GM18526 (cell line): ENCODE results near the gene ZBTB3.
A peak's percentile ranks its signal among the peaks of the same experiment; 100 is the strongest.

ENCODE experiments used
- POLR2A ChIP-seq: IDR thresholded peaks from 3 replicates; pipeline ENCODE4 v1.6.1; 2011; ENCODE audit not compliant: insufficient read length; ENCODE audit errors: extremely low read depth

Gene ZBTB3

GRCh38 chr11:62727165-62727871, 26.6 kb downstream of the ZBTB3 start, which contains the start of gene HNRNPUL2:
HNRNPUL2 (minus strand) TSS chr11:62727457; CDS start chr11:62727156, 301 bp downstream.
- peak; percentile 95 for TF ChIP-seq POLR2A

- TF ChIP-seq POLR2A, result no peak
Measured at GRCh38 chr11:62726915-62727164, 27.1 kb downstream of the ZBTB3 start.

DNA sequence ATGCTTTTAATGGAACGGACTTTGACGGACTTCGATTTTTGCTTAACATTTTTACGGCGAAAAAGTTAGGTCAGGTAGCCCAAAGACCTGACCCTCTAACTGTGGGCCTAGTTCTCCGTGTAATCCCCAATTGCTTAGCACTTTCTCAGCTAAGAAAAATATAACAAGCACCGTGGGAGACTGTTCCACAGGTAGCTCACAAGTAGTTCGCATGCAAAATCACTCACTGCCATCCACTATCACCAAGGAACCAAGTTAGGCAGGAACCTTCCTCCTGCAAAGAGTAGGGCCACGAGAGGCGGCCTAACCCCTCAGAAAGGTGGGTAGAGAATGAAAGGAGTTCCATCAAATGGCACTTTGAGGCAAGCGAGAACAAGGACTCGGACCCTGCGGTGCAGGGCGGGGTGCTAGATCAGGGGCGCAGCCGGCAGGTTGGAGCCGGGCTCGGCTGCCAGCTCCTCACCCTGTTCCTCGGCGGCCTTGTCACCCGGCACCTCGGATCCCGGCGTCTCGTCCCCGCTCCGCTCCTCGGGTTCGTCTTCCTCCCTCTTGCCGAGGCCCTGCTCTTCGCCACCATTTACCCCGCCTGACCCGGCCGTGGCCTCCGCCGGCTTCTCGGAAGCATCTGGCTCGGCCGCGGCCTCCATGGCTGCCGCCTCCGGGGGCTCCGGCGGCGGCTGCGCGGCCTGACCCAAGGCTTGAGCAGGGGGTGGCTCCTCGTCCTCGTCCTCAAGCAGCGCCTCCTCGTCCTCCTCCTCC, 27.6 kb downstream of the ZBTB3 start:
- no peak for TF ChIP-seq POLR2A

GRCh38 chr11:62725646-62726045, 28.3 kb downstream of the ZBTB3 start:
- TF ChIP-seq POLR2A, result no peak

DNA sequence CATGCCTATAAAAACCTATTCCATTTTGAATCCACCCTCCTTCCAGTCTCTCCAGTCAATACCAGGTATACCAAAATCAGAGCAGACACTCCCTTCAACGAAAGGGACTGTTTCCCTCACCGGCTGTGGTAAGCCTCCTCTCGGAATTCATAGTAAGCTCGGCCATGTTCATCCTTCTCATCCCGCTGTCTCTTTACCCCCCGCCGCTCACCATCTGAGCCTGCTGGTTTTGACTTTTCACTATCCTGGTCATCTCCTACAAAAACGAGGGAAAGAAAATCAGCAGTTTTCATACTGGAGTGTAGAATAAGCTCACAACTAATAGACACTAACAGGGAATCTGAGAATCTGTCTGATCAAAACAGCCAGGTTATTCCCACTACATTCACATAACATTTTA, 29.8 kb downstream of the ZBTB3 start:
- TF ChIP-seq POLR2A, result no peak

DNA sequence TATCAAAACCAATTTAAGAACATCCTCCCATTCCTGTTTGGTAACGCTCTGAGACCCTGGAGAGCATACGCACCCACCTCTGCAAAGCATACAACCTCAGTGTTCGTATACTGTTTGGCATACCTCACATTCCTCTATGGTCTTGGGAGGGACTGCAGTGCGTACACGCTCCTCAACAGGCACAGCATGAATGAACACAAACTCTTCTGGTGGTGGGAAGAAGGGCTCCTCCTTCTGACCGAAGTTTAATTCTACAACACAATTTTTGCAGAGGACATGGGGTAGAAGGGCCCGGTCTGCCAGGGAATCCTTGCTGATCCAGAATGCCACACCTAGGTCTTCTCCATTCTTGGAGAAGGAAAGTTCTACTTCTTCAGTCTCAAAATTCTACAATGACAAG, 32.0 kb downstream of the ZBTB3 start:
- TF ChIP-seq POLR2A, result no peak

DNA sequence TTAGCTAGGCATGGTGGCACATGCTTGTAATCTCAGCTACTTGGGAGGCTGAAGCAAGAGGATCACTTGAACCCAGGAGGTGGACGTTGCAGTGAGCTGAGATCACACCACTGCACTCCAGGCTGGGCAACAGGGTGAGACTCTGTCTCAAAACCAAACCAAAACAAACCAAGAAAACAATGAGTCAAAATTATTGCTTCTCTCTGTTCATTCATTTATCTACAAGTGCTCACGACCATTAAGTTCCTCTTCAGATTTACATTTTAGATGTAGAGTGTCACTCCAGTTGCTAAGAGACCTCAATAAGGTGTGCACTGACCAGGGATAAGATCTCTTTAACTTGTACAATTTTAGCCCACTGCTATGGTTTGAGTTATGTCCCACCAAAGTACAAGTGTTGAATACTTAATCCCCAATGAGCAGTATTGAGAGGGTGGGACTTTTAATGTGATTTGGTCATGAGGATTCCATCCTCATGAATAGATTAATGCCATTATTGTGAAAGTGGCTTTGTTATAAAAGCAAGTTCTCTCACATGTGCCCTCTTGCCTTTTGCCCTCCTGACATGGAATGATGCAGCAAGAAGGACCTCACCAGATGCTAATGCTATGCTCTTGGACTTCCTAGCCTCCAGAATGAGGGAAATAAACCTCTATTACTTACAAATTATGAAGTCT, 34.5 kb downstream of the ZBTB3 start:
- TF ChIP-seq POLR2A, result no peak

GRCh38 chr11:62716816-62717215, 37.1 kb downstream of the ZBTB3 start:
- TF ChIP-seq POLR2A, result no peak

DNA sequence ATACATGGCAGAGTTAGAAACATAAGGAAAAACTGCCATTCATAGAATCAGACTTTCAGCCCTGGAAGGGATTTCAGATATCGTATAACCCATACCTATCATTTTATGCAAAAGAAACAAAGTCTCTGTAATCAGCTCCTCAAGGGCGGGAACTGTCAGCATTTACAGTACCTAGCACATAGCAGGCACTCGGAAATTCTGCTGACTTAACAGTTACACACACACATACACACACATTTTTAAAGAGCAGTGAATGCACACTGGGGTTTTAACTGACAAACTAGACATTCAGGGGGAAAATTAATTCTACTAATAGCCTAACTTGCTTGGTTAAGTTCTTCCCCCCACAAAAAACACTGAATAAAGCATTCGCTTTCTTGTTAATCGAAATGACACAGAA, 37.8 kb downstream of the ZBTB3 start:
- TF ChIP-seq POLR2A, result no peak

DNA sequence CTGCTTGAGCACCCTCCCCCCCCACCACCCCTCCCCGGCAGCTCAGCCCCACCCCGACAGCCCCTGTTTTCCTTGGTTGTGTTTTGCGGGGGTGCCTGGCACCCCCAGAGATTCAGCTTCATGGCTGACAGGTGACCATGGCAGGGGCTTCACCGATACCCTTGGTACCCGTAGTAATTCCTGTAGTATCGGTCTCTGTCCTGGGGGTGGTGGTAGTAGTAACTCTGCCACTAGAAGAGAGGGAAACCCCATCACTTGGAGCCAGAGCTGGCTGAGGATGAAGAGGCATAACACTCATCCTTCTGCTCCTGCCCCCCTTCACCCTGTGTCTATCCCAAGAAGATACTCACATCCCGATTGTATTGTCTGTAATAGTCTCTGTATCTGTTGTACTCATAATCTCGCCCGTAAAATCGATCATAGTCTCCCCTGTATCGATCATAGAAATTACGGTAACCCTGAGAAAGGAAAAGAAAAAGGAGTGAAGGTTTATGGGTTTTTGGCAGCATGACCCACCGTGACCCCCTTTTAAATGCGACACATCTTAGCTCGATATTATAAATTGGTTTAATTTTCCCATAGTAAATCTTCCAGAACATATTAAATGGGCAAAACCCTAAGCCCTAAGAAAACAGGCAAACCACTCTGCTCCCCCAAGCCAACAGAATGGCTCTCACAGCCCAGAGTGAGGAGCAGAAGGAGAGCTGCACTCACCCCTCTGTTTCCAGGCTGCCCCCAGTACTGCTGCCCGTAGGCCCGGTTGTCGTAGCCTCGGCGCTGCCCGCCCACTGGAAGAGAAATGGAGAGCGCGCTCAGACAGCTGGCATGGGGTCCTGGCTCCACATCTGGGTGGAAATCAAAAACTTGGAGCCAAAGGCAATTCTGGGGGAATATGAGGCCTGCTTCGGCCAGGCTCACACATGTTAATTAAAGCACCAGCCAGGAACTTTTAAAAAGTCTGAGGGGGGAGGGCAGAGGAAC, 38.5 kb downstream of the ZBTB3 start:
- no peak for TF ChIP-seq POLR2A

DNA sequence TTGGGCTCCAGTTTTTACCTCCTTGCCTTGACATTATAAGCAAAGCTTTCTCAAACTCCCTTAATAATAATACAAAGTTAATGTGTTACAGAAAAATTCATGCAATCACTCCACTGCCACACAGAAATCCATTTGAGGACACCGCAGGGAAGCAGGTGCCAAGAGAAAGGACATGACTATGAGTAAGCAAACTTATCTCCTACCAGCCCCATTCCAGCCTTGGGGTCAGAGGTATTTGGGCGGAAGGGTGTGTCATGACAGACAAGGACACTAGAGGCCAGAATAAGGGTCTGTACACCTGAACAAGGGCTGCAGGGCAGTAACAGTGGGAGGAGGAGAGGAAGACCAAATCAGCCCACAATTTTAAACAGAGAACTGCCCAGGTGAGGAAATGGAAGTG, 40.6 kb downstream of the ZBTB3 start:
- TF ChIP-seq POLR2A, result no peak

- no peak for TF ChIP-seq POLR2A
Measured at GRCh38 chr11:62712861-62713260, 41.1 kb downstream of the ZBTB3 start.

DNA sequence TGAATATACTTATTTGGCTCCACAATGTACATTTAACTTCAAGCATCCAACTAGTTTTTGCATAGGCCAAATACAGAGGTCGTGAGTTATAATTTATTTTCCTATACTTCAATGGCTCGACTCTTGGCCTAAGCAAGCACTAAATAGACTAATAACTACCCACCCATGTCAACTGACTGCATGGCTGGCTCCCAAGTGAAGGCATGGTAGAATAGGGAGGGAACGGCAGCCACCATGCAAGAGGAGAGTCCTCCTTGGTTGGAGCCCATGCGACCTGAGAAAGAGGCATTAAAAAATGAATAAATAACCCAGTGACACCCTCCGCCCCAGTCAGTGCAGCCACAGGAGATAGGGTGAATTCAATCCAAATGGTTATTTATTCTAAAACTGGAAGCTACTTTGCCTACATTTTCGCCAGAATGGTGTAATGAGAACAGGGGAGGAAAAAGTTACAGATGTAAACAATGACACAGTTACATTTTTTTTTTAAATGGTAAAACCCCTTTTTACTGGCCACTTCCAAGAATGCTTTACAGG, 41.6 kb downstream of the ZBTB3 start:
- no peak for TF ChIP-seq POLR2A

- TF ChIP-seq POLR2A, result no peak
Measured at GRCh38 chr11:62710001-62710345, 44.0 kb downstream of the ZBTB3 start.
